ENCODE data around the gene RBM10.

RBM10 gene

GRCh38 chrX:47235691-47236103, 90.7 kb downstream of the RBM10 start:
- no peak for DNase-seq (ENCODE audit: low read depth in 2 of 2)
